HG03378 (cell line): ENCODE measurements around the gene MSN.

ENCODE experiments used
- ATAC-seq: cut with Tn5 transposase; IDR thresholded peaks from one replicate; pipeline ENCODE4 v1.9.1; 2021; ENCODE audit warnings: mild to moderate bottlenecking, moderate library complexity; ENCODE audit not compliant: unreplicated experiment

The MSN gene

GRCh38 chrX:65783746-65784145, 116.3 kb downstream of the MSN start:
- peak; percentile 86 for ATAC-seq
